Stimulated activated CD8-positive, alpha-beta memory T cell treated with anti-CD3 and anti-CD28 coated beads, Interleukin-2, amount 100 ng/mL, for 48 hours (primary cell): ENCODE data around the gene FBXO9.

Experiments
- DNase-seq, 2 donors: peaks; one replicate each; pipeline ENCODE4 v3.0.0-alpha.2; 2020; ENCODE audit warnings: low read depth in 2 of 2

FBXO9 gene

DNA sequence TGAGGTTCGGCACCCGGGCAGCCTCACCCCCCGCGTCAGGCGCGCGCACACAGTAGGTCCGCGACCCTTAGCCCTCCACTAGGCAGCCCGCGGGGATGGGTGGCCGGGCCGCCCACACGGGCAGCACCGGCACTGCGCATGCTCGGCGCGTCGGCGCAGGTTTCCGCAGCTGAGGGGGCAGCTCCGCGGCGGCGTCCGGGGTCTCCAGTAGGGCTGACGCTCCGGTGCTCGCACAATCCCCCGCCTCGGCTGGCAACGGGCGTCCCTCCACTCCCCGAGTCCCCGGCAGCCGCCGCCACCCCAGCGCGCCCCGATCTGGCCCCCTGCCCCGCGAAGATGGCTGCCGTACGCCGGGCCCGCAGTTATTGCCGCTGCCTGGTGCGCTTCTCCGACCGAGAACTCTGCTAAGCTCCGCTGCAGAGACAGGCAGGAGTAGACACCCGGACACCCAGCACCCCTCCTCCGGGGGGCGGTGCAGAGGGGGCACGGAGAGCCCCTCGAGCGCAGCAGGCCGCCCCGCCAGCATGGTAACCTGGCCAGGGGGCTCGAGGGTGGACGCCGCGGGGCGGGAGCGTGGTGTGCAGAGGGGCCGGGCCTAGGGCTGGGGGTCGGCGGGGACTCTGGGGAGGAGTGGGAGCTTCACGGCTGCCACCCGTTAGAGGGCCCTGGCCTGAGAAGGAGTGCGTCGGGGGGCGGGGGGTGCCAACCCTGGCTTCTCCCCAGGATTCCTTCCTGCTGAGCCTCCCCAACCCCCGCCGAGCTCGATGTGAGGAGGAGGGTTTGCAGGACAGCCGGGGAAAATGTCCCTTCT, at the start of gene FBXO9:
TSS of gene FBXO9 (plus strand) at position 139 of the 811 bp plus-strand sequence. CDS start at position 525, 386 bp downstream.
- DNase-seq = peak; percentile 67 to 68

DNA sequence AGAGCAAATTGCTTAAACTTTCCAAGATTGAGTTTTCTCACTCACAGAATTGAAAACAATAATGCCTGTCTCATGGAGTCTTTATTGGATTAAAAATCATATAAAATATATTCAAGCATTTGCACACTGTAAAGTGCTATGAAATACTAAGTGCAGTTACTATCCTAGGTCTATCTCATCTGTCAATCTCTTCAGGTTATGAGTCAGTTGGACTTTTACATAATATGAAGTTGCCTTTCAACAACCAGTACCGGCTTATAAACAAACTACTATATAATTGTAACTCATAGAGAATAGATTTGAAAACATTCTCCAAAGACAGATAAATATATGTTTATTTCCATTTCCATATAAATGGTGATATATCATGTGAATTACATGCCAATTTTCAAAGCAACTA, 49.7 kb upstream of the FBXO9 start:
- no peak for DNase-seq

DNA sequence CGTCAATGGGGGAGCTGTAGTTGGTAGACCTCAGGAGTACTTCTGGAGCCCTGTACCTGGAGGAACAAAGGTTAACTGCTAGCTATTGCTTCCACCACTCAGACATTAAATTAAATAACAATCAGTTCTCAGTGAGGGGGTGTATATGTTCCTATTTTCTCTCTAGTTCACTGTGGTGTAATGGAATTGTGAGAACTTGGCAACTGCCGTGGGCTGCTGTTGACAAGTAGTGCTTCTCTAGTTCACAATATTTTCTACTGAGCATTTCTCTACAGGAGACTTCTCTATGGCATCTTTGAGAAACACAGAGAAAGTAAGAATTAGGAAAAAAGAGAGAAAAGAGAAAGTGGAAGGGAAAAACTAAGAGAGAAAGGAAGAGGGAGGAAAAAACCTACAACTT, 46.8 kb upstream of the FBXO9 start:
- DNase-seq = no peak

DNA sequence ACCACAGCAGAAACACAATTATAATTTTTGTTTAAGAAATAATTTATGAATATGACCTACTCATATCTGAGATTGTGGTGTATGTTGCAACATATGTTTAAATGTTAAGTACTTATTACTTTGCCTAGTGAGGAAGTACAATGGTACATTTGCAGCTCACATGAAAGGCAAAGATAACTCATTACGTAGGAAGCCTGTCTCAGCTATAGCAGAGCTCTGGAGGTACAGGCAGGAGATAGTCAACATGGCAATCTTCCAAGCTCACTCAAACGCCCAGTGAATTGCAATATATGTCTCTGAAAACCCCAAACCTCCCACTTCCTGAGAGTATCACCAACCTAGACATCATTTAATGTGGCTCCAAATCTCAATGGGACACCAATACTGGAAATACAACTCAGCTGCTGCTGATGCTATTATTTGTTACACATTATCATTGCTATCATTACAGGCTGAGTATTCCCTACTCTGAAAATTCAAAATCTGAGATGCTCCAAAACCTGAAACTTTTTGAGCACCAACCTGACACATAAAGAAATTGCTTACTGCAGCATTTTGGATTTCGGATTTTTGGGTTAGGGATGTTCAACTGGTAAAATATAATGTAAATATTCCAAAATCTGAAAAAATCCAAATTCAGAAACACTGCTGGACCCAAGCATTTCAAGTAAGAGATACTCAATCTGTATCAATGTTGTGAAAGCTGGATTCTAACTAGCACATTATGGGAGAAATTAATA, 45.0 kb upstream of the FBXO9 start:
- DNase-seq = no peak

DNA sequence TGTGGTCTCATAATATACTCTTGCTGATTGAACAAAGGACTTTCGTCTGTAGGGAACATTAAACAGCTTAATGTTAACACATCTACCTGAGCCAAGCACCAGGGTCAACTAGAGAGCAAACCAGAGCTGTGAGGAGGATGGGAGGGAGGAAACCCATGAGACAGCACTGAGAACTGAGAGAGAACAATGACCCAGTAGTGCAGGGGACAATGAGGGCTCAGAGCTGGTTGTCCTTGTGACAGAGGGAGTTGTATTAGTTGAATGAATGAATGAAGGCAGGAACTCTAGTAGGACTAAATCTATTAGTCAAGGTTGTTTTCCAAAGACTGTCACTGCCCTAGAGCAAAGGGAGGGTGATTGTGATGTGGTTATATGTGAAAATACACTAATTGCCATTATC, 41.9 kb upstream of the FBXO9 start:
- no peak for DNase-seq

DNA sequence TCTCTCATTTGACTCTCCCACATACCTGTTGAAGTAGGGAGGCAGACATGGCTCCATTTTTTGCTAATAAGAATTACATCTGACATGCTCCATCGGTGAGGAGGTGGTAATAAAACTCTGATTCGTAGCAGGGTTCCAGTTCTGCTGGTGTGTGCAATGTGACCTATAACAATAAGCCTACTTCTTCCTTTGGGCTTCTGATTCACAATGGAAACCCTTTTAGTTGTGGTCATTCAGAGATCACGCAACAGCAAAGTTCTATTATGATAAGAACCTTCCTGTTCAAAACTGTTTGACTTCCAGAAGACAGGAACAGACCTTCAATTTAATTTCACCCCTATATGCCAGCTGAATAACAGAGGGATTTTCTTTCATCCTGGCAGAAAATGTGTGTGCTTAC, 38.7 kb upstream of the FBXO9 start:
- DNase-seq = no peak

DNA sequence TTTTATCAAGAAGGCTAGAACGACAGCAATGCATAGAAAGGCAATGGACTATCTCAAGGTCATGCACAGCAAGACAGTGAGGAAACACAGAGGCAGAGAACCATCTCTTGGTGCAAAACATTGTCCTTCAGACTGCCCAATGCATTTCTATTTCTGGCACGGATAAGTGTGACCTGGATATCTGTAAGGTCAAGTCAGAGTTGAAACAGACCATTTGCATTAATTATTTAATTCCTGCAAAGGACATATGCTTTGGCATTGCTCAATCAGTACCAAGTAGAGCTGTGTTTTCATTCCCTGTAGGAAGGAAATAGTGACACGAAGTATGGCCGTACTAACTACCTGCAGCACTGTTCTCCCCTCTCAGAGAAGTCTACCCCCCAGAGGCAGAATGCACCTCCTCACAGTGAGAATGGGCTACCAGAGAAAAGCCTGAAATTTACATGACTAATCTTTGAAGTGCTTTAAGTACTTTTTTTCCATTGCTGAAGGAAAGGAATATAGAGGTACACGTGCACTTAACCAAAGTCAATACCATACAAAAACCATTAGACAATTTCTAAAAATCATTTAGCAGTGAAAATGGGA, 38.0 kb upstream of the FBXO9 start:
- no peak for DNase-seq

DNA sequence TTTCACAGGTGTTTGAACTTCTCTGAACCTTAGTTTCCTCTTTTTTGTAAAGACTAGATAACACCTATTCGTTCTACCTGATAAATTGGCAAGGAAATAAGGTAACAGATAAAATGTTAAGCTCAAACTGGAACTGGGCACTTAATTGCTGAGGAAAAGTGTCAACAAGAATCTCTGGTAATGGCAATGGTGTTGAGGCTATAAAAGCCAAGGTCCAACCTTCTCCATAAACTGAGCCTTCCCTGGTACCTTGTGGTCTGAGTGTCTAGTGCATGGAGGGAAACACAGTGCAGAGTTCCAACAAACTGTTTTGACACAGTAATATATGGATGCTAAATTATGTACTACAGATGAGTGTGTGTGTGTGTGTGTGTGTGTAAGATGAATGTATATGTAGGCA, 36.7 kb upstream of the FBXO9 start:
- no peak for DNase-seq

DNA sequence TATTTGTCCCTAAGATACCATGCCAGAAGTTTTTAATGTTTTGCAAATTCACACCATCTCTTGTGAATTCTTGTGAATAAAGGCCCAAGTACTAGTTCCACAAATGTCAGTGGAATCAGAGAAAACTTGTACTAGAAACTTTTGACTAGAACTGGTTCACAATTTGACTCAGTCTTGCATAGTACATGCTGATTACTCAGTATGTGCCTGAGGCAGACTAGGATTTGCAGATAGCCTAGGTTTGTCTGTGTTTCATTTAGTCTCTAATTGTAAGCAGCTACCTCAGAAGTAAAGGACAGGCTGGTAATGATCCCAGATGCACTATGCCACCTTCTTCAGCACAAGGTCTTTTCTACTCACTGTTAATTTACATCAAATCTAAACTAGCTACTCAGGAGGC, 35.9 kb upstream of the FBXO9 start:
- DNase-seq = no peak

DNA sequence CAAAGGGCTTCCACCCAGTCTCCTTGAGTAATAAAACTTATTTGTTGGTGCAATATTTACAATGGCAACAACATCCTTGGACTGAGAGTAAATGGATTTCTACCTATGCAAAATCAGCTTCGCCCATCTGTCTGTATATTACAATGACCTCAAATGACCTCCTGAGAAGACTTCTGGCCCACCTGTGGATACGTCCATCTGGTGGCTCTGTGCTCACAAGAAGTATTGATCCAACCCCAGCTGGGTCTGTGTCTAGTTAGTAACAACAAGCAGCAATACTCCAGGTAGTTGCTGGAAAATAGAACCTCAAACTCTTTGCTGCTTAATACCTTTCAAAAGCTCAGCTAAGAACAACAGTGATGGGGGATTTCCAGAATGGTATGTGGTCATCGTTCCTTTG, 35.4 kb upstream of the FBXO9 start:
- no peak for DNase-seq

DNA sequence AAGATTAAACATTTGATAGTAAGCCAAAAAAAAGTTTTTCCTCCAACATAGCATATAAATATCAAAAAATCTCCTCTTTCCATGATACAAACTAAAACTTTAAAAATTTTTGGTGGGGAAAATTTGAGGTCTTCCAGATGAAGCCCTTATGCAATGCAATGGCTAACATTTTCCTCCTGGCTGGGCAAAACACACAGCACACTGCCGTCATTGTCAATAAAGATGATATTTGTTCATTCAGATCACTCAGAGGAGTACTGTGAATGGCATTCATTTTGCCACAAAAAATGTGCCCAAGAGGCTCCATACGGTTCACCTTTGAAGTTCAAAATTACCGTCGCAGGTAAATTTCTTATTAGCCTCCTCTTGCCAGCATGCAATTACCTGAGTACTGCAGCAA, 33.9 kb upstream of the FBXO9 start:
- no peak for DNase-seq

DNA sequence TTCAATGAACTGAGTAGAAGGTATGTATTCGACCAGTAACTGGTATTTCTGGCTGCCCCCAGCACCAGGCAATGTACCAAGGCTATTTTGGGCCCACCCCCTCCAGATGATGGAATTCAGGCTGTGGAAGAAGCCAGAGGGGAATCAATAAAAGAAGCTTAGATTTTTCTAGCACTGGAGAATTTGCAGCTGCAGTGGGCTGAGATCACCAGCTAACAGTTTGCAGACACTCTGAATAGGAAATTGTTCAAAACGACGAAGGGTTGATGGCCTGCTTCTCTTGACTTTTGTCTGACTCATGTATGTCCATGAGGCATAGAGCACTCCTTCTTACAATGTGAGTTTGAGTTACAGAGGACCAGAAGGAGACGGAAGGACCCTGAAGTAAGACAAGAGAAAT, 32.4 kb upstream of the FBXO9 start:
- no peak for DNase-seq

DNA sequence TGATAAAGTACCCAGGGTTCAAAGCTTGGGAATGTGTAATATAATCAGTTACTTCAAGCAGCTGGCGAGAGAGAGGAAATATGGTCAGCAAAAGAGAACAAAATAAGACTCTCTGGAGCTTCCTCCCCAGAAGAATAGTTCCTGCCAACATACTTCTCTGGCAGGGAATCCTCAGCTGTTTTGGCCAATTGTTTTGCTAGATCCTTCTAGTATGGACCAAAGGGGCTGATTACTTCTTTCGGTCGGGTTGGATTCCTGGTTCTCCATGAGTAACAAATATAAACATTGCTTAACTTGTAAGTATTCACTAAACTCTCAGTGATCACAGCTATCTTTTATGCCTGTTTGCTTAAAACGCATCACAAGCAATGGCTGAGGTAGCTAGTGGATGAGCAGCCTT, 31.4 kb upstream of the FBXO9 start:
- no peak for DNase-seq

DNA sequence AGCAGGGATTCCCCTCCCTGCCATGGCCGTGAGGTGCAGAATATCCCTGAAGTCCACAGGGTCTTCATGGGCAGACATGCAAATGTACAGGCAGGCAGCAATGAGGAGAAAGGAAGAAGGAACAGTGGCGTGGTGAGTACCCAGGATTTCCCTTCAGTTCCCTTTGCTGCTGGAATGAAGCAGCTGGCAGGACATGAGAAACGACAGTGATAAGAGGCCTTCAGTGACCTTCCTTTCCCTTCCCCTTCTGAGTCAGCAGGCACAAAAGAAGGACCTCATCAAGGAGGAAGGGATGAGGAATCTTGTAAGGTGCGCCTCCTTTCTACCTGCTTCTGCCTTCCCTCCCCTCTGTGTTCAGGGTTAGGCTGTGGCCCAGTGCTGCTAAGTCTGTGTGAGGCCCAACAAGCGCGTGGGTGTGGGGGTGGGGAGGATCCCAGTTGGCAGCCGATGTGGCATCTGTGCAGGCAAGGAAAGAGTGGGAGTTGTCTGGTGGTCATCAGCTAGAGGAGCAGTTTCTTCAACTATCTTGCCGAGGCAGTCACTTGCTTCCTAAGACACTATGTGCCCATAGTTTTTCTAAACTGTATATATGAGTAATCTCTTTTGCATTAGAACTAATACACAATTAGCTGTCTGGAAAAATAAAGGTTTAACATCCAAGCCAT, 29.5 kb upstream of the FBXO9 start:
- no peak for DNase-seq

DNA sequence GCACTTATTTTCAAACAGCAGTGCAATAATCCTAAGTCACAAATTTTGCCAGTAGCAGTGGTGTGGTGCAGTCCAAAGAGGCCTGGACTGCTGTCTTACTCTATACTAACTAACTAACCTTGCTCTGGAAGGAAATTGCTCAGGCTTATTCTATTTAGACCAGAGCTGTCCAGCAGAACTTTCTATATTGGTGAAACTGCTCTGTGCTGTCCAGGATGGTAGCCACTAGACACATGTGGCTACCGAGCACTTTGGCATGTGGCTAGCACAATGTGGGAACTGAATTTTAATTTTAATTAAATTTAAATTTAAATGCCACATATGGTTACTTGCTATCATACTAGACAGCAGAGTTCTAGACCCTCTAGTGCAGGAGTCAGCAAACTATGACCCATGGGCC, 27.1 kb upstream of the FBXO9 start:
- DNase-seq = no peak

DNA sequence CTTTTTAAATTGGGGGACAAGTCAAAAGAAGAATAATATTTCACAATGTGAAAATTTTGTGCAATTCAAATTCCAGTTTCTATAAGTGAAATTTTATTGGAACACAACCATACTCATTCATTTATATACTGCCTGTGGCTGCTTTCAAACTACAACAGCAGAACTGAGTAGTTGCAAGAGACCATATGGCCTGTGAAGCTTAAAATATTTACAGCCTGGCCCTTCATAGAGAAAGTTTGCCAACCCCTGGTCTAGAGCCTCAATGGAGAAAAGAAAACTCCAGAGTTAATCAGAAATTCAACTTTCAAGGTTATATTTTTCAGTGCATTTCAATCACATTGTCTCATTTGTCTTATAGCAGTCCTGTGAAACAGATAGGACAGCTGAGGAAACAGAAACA, 26.6 kb upstream of the FBXO9 start:
- DNase-seq = no peak

DNA sequence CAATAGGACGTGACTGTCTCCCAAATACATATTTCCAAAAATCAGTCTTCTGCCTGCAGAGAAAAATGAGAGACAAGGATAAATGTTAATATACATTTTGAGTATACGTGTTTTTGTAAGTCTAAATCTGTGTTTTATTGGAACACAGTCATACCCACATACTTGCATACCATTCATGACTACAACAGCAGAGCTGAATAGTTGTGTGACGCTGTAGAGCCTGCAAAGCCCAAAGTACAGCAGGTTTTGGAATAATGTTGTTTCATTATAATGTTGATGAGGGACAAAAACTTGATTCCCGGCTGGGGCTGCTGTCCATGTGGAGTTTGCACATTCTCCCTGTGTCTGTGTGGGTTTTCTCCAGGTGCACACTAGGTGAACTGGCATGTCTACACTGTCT, 23.8 kb upstream of the FBXO9 start:
- DNase-seq = no peak

DNA sequence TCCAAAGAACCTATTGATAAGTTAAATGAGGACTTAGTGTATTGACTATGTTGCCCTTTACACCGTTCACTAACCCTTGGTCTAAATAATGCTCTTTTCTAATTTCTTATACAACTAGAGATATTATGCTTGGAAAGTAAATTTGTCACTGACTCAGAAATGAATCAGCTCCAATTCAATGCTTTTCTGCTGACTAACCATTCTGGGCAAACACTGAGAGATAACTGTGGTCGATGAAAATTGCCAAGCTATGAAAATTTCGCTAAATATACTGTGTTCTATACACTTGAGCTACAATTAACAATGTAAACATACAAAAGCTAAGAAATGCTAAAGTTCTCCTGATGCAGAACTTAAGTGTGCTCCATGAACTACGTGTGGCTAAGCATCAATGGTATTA, 23.1 kb upstream of the FBXO9 start:
- no peak for DNase-seq

DNA sequence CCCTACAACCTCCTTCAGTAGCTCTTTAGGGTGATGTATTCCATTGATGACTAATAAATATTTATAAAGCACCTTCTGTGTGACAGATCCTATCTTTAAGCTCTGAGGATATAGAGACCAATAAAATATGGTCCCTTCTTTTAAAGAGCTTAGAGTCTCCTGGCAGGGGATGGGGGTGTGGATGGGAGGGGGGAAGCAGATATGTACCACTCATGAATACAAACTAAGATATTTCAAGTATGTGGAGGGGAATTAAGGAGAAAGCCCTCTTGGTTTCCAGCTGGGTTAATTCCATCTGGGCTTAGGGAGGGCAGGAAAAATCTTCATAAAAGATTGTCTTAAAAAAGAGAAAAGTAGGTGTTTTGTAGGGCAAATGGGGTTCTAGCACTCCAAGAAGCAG, 21.6 kb upstream of the FBXO9 start:
- DNase-seq = no peak

DNA sequence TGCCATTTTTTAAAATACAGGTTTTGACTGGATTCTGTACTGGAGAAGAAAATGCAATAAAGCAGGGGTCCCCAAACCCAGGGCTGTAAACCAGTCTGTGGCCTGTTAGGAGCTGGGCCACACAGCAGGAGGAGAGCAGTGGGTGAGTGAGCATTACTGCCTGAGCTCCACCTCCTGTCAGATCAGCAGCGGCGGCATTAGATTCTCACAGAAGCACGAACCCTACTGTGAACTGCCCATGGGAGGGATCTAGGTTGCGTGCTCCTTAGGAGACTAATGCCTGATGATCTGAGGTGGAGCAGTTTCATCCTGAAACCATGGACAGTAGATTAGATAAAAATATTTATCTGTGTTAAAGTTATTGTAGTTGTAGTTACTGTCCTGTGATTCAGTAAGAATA, 21.1 kb upstream of the FBXO9 start:
- DNase-seq = no peak

DNA sequence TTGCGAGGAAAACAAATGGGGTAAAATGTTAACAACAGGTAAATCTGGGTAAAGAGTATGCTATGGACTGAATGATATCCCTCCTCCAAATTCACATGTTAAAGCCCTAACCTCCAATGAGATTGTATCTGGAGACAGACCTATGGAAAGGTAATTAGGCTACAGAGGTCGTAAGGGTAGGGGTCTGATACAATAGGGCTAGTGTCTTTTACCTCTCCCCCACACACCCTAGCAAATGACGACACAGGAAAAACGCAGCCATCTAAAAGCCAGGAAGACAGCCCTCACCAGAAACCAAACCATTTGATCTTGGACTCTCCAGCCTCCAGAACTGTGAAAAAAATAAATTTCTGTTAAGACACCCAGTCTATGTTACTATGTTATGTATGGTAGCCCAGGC, 20.6 kb upstream of the FBXO9 start:
- DNase-seq = no peak

DNA sequence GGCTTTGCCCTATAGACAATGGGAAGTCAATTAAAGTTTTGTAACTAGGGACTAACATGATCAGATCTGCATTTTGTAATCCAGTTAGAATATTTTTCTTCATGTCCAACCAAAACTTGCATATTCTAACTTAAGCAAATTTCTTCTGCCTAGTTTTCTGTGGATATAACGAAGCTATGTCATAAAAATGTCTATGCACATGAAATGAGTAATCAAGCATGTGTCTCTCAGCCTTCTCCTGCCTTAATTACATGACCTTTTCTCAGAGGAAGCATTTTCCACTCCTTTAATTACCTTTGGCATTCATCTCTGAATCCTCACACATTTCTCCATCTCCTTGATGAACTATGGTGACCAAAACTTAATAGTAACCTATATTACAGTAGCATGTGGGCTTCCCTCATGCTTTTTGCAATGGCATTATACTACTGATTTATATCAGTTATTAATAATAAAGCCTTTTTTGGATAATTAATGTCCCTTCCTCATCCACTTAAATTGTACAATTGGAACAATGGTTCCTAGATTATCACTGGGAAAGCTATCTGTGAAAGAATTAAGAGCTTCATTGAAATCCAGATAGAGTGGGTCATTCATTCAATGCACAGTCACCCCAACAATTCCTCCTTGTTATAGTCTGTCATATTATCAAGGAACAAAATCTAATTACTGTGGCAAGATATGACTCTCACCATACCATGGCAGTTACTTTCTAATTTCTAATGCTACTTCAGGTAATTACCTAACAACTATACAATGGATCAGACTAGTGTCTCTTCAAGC, 19.1 kb upstream of the FBXO9 start:
- no peak for DNase-seq
